Nephron (organoid): ENCODE results near the gene CHCHD6.

Source experiments
- H3K27ac Mint-ChIP-seq, 3 experiments: 2 replicates each; pipeline ENCODE4 v1.8.0; 2020; ENCODE audit warnings: mixed read lengths in 3 of 3, mild to moderate bottlenecking in 2 of 3, moderate library complexity in 1 of 3
- H3K27me3 Mint-ChIP-seq: 2 replicates; pipeline ENCODE4 v1.8.0; 2021; ENCODE audit warnings: low read depth, mild to moderate bottlenecking, moderate library complexity, mixed read lengths
- H3K36me3 Mint-ChIP-seq: 2 replicates; pipeline ENCODE4 v1.8.0; 2020; ENCODE audit warnings: low read depth, mixed read lengths
- H3K4me1 Mint-ChIP-seq: 2 replicates; pipeline ENCODE4 v1.8.0; 2020; ENCODE audit warnings: mixed read lengths
- H3K4me3 Mint-ChIP-seq, 3 experiments: 2 replicates each; pipeline ENCODE4 v1.8.0; 2020; ENCODE audit warnings: mild to moderate bottlenecking in 3 of 3, mixed read lengths in 3 of 3, moderate library complexity in 2 of 3
- H3K9me3 Mint-ChIP-seq: 2 replicates; pipeline ENCODE4 v1.8.0; 2020; ENCODE audit warnings: mixed read lengths
- CTCF ChIP-seq, 3 experiments: fragments of 200-600 bp; sonication (generic); IDR thresholded peaks; one replicate each; pipeline ENCODE4 v1.5.0; 2021; ENCODE audit warnings: antibody characterized with exemption in 3 of 3; ENCODE audit not compliant: unreplicated experiment in 3 of 3

Gene CHCHD6

GRCh38 chr3:126854666-126855065 is 150.6 kb downstream of the CHCHD6 start:
- no peak for TF ChIP-seq CTCF (IDR thresholded peaks at IDR 0.05; ENCODE audit: unreplicated experiment in 3 of 3)
- no peak overlapping the region for H3K4me3 Mint-ChIP-seq
- H3K36me3 Mint-ChIP-seq, result no peaks in the 10 kb centered on the region
- no peaks in the 10 kb centered on the region for H3K9me3 Mint-ChIP-seq
- H3K27ac Mint-ChIP-seq, result no peak overlapping the region
- H3K27me3 Mint-ChIP-seq, result no peaks in the 10 kb centered on the region
- peaks cover 21% of the 10 kb centered on the region for H3K4me1 Mint-ChIP-seq

GRCh38 chr3:126855374-126855773 is 151.3 kb downstream of the CHCHD6 start:
- Mint-ChIP-seq H3K27ac (no peak overlapping the region), H3K4me3 (no peak overlapping the region), H3K27me3 (no peaks in the 10 kb centered on the region), H3K36me3 (no peaks in the 10 kb centered on the region), H3K4me1 (peaks cover 14% of the 10 kb centered on the region), H3K9me3 (no peaks in the 10 kb centered on the region)
- TF ChIP-seq CTCF (IDR thresholded peaks at IDR 0.05; ENCODE audit: unreplicated experiment in 3 of 3), result no peak

- Mint-ChIP-seq H3K4me3 (no peak overlapping the region), H3K36me3 (no peaks in the 10 kb centered on the region), H3K4me1 (no peaks in the 10 kb centered on the region), H3K9me3 (no peaks in the 10 kb centered on the region), H3K27me3 (no peaks in the 10 kb centered on the region), H3K27ac (no peak overlapping the region)
- no peak for TF ChIP-seq CTCF (IDR thresholded peaks at IDR 0.05; ENCODE audit: unreplicated experiment in 3 of 3)
Observed at GRCh38 chr3:126857928-126858327, 153.9 kb downstream of the CHCHD6 start.

GRCh38 chr3:126858401-126858800 is 154.4 kb downstream of the CHCHD6 start:
- Mint-ChIP-seq H3K9me3 (no peaks in the 10 kb centered on the region), H3K27ac (no peak overlapping the region), H3K27me3 (no peaks in the 10 kb centered on the region), H3K4me1 (no peaks in the 10 kb centered on the region), H3K36me3 (no peaks in the 10 kb centered on the region), H3K4me3 (no peak overlapping the region)
- TF ChIP-seq CTCF (IDR thresholded peaks at IDR 0.05; ENCODE audit: unreplicated experiment in 3 of 3), result no peak

GRCh38 chr3:126858887-126859286 is 154.8 kb downstream of the CHCHD6 start:
- Mint-ChIP-seq H3K4me3 (no peak overlapping the region), H3K9me3 (no peaks in the 10 kb centered on the region), H3K36me3 (no peaks in the 10 kb centered on the region), H3K27me3 (no peaks in the 10 kb centered on the region), H3K27ac (no peak overlapping the region), H3K4me1 (no peaks in the 10 kb centered on the region)
- no peak for TF ChIP-seq CTCF (IDR thresholded peaks at IDR 0.05; ENCODE audit: unreplicated experiment in 3 of 3)

- no peak overlapping the region for H3K27ac Mint-ChIP-seq
- H3K4me1 Mint-ChIP-seq, result no peaks in the 10 kb centered on the region
- no peak overlapping the region for H3K4me3 Mint-ChIP-seq
- H3K9me3 Mint-ChIP-seq, result no peaks in the 10 kb centered on the region
- H3K27me3 Mint-ChIP-seq, result no peaks in the 10 kb centered on the region
- H3K36me3 Mint-ChIP-seq, result peaks cover under 1% of the 10 kb centered on the region
- no peak for TF ChIP-seq CTCF (IDR thresholded peaks at IDR 0.05; ENCODE audit: unreplicated experiment in 3 of 3)
Observed at GRCh38 chr3:126859415-126860246, 155.6 kb downstream of the CHCHD6 start.
